Muscle of back (tissue), 11 donors: ENCODE measurements around the gene XRCC4. TPM values are rescaled to one million over a fixed set of nuclear protein-coding genes. Genes with fewer than 3 reads are reported as not detected.
"Not testable (repeated sequence)": the region's sequence is repeated elsewhere in the genome, so short reads cannot be mapped to it uniquely, and the experiment has no call there.

ENCODE experiments used
- DNase-seq, 3 donors: peaks; one replicate each; pipeline versions ENCODE4 v3.0.0 to v3.0.0-alpha.2; 2013
- polyA plus RNA-seq, 10 donors: library from polyadenylated mRNA; unstranded; fragments of 120-200 nt; gene quantifications; one replicate each; pipeline ENCODE4 v1.2.1, GENCODE V29; 2013; ENCODE audit not compliant: insufficient read length in 10 of 10

Gene XRCC4
- polyA plus RNA-seq, 10 donors, result 5.0 to 8.0 (median 6.1) TPM

- no peak for DNase-seq
Measured at GRCh38 chr5:83109380-83109779, 32.0 kb downstream of the XRCC4 start.

- peak in 1 of 3 donors; percentile 42 for DNase-seq
Measured at GRCh38 chr5:83115816-83116215, 38.5 kb downstream of the XRCC4 start.

- DNase-seq, result peak in 1 of 3 donors; percentile 18
Measured at GRCh38 chr5:83118471-83118870, 41.1 kb downstream of the XRCC4 start.

- DNase-seq, result peak in 1 of 3 donors; percentile 27
Measured at GRCh38 chr5:83118976-83119375, 41.6 kb downstream of the XRCC4 start.

- no peak for DNase-seq
Measured at GRCh38 chr5:83124593-83124992, 47.2 kb downstream of the XRCC4 start.

DNA sequence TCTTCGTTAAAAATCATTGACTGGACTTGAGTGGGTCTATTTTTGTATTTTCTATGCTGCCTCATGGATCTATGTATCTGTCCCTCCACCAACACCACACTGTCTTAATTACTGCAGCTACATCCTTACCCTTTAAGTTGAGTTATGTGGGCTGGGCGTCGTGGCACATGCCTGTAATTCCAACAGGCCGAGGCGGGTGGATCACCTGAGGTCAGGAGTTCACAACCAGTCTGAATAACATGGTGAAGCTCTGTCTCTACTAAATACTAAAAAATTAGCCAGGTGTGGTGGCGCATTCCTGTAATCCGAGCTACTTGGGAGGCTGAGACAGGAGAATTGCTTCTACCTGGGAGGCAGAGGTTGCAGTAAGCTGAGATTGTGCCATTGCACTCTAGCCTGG is 48.2 kb downstream of the XRCC4 start:
- no peak for DNase-seq

DNA sequence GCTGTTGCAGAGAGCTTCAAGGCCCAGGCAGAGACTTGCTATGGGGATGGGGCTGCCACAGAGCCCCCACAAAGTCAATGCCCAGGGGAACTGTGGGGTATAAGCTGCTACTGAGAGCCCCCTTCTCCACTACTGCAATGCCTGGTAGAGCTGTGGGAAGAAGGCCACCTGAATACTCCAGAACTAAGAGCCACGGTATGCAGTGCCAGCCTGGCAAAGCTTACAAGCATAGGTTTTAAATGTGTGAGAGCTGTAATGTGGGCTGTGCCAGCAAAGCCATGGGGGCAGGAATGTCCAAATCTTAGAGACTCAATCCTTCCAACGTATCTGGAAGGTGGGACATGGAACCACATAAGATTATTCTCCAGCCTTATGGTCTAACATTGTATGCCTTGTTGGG is 49.2 kb downstream of the XRCC4 start:
- no peak for DNase-seq

DNA sequence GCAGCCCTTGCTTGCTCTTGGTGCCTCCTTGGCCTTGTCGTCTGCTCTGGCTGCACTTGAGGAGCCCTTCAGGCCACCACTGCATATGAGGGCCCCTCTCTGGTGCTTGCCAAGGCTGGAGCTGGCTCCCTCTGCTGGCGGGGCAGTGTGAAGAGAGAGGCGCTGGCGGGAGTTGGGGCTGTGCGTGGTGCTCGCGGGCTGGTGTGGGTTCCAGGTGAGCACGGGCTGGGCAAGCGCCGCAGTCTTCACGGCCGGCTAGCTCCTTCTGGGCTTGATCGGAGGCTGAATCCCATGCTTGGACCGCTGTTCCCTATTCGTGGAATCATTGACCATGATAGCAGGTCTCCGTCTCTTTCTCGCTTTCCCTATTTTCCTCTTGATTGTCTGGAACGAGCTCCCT is 56.5 kb downstream of the XRCC4 start:
- no peak for DNase-seq

DNA sequence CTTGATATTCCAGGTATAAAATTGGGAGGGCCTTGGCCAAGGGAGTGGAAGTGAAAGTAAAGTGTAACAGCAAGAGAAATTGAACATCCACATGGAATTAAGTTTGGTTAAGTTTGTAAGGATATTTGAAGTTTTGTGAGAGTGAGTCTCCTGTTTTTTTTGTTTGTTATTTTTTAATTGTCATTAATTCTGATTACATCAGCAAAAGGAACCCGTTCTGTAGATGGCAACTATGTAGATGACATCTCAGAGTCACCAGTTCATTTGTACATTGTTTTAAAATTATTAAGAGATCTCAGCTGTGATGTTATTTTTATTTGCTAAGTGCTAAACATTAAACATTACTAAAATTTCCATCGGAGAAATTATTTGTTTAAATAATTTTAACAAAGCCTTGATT is 65.2 kb downstream of the XRCC4 start:
- DNase-seq, result no peak

GRCh38 chr5:83145241-83145640 is 67.9 kb downstream of the XRCC4 start:
- DNase-seq, result peak in 1 of 3 donors; percentile 17

DNA sequence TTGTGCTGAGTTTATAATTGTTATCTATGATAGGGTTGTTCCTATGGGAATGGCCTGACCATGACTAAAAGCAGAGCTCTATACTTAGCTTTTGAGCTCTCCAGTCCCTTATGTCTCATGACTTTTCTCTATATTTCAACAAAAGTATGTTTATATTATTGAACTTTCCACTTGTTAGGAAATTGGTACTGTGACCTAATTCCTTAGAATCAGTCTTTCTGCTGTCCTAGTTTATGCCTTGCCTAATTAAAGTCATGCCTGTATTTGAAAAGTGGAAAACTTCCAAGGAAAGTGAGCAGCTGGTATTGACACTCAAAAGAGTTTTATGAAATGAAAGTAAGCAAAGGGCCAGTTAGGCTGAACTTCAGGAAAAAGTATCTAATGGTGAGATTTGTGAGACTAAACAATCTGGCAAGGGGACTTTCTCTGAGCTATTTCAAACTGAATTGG is 68.6 kb downstream of the XRCC4 start:
- DNase-seq, result peak; percentile 47 to 74 (median 54)

- no peak for DNase-seq
Measured at GRCh38 chr5:83146441-83146840, 69.1 kb downstream of the XRCC4 start.

- DNase-seq, result no peak
Measured at GRCh38 chr5:83147593-83147992, 70.2 kb downstream of the XRCC4 start.

- no peak for DNase-seq
Measured at GRCh38 chr5:83148370-83148769, 71.0 kb downstream of the XRCC4 start.

DNA sequence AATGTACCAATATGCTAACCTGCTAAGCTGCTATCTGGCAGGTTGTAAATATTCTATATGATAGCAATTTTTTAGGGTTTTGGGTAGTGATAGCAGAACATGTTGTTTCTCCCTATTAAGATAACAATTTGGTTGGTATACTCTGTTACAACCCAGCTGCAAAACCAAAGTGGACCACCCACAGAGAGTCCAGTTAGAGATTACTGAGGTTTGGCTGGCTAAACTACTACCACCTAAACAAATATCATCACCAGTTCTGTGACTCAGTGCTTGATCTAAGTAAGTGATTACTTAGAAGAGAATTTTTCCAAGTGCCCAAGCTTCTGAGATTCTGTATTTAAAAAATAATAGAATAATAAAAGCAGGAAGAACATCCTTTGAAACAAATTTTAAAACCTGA is 72.3 kb downstream of the XRCC4 start:
- no peak for DNase-seq

DNA sequence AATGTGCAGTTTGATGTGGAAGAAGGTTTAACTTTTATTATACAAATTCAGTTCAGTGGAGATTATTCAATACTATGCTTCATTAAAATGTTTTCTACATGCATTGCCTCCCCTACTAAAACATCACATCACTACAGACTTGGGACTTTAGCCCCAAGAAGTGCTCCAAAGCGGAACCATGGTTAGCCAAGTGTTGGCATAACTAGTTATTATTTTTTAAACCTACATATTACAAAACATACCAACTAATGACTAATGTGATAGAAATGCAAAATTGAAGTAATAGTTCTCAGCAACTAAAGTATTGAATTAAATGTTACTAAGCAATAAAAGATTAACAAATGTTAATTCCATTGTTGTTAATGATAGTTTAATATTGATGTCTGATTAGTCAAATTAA is 74.5 kb downstream of the XRCC4 start:
- no peak for DNase-seq

- DNase-seq, result not testable (repeated sequence)
Measured at GRCh38 chr5:83152996-83153395, 75.6 kb downstream of the XRCC4 start.

DNA sequence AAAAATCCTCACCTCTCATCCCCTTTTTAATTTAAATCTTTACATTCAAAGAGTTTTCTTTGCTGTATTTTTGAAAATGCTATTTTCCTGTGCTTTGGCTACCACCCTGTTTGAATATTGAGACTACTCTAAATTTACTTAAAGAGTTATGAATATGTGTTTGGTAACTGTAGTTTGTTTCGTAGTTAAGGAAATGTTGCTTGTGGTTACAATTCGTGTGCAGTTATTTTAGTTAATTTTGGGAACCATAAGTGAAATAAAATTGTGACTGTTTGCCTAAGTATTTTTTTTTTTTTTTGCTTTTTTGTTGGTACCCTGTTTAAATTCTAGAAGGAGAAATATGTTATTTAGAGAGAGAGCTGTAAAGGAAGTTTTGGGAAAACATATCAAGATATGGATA is 78.7 kb downstream of the XRCC4 start:
- no peak for DNase-seq

GRCh38 chr5:83157163-83157562 is 79.8 kb downstream of the XRCC4 start:
- DNase-seq, result peak in 1 of 3 donors; percentile 22

- DNase-seq, result peak in 1 of 3 donors; percentile 58
Measured at GRCh38 chr5:83162601-83163000, 85.3 kb downstream of the XRCC4 start.

DNA sequence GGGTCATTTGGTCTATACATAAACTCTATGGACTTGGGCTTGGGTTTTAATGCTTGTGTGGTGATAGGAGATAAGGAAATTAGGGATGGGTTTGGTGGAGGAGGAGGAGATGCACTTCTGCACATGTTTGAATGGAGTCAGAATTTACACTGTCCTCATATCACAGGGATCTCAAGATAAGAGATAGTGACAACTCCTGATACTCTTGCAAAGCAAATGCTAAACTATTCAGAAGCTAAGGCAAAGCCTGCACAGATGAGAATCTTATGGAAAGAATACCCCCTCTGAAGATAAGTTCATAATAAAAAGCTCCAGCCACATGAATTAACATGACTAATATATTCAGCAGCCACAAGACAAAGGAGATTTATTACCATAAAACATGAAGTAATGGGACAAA is 90.2 kb downstream of the XRCC4 start:
- no peak for DNase-seq

DNA sequence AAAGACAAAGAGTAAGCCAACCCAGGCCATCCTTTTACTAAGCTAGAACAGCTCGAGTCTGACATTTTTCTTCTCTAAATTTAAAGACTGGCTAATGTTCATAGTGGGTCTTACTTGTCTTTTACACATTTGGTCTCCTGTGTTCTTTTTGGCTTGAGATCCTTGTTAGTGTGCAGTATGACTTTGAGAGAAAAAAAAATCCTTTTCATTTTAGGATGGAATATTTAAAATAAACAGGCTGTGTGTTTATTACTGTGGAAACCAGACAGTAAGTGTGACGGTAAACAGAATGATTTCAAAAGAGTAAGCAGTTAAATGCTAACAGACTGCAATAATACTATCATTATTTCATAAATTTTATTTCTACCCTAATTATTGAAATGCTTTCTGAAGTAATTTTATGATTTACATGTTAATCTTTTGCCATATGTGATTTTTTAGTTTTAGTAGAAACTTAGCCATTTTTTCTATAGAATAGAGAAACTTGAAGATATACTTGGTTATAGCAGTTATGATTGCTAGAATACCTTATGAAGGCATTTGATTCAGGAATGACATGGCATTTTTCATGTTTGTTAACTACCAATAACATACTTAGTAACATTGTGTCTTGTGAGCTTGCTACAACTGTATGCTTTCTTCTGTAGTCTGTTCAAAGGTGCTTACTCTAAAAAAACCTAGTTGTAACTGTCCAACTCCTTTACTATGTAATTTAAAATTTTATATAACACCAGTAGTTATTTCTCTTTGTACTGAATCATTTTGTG is 92.4 kb downstream of the XRCC4 start:
- no peak for DNase-seq

GRCh38 chr5:83172011-83172410 is 94.7 kb downstream of the XRCC4 start:
- DNase-seq, result no peak

- peak in 2 of 3 donors; percentile 7 to 37 for DNase-seq
Measured at GRCh38 chr5:83172655-83173054, 95.3 kb downstream of the XRCC4 start.
